Mesodermal cell (in vitro differentiated cells): ENCODE measurements around the gene OCLN.
"Not testable (repeated sequence)": the region's sequence is repeated elsewhere in the genome, so short reads cannot be mapped to it uniquely, and the experiment has no call there.

Experiments
- H3K27ac ChIP-seq: 2 replicates; pipeline ENCODE4 v1.7.0; 2013; ENCODE audit warnings: mild to moderate bottlenecking, low read depth, low read length, moderate library complexity; ENCODE audit not compliant: severe bottlenecking
- H3K36me3 ChIP-seq: 2 replicates; pipeline ENCODE4 v1.7.1; 2013; ENCODE audit warnings: mild to moderate bottlenecking, low read length, moderate library complexity; ENCODE audit not compliant: control insufficient read depth, insufficient read depth
- H3K4me1 ChIP-seq: one replicate; pipeline ENCODE4 v1.7.1; 2013; ENCODE audit warnings: mild to moderate bottlenecking, low read length; ENCODE audit not compliant: insufficient read depth, control insufficient read depth, poor library complexity, severe bottlenecking
- H3K4me3 ChIP-seq: 2 replicates; pipeline ENCODE4 v1.7.0; 2013; ENCODE audit warnings: low read length, control low read depth, mild to moderate bottlenecking; ENCODE audit not compliant: insufficient read depth, poor library complexity, severe bottlenecking; ENCODE audit errors: extremely low read depth
- H3K9me3 ChIP-seq: 2 replicates; pipeline ENCODE4 v1.7.1; 2013; ENCODE audit warnings: mild to moderate bottlenecking, low read length, moderate library complexity; ENCODE audit not compliant: control insufficient read depth
- WGBS, 2 experiments: methylation state at CpG; one replicate each; pipeline ENCODE4 v1.1.5; 2013; ENCODE audit warnings: missing lambda C conversion rate in 2 of 2; ENCODE audit not compliant: insufficient coverage in 2 of 2; 5-methylcytosine and 5-hydroxymethylcytosine counted together

Gene OCLN

DNA sequence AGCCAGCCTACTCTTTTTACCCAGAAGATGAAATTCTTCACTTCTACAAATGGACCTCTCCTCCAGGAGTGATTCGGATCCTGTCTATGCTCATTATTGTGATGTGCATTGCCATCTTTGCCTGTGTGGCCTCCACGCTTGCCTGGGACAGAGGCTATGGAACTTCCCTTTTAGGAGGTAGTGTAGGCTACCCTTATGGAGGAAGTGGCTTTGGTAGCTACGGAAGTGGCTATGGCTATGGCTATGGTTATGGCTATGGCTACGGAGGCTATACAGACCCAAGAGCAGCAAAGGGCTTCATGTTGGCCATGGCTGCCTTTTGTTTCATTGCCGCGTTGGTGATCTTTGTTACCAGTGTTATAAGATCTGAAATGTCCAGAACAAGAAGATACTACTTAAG, 16.6 kb downstream of the OCLN start:
- Histone ChIP-seq H3K4me1 (peaks cover 4% of the 10 kb centered on the region), H3K36me3 (peaks cover 9% of the 10 kb centered on the region), H3K4me3 (no peak overlapping the region), H3K9me3 (no peaks in the 10 kb centered on the region), H3K27ac (no peak overlapping the region)
- 92 to 98% methylated on average over 5 of the region's 6 CpGs for WGBS, 2 experiments

DNA sequence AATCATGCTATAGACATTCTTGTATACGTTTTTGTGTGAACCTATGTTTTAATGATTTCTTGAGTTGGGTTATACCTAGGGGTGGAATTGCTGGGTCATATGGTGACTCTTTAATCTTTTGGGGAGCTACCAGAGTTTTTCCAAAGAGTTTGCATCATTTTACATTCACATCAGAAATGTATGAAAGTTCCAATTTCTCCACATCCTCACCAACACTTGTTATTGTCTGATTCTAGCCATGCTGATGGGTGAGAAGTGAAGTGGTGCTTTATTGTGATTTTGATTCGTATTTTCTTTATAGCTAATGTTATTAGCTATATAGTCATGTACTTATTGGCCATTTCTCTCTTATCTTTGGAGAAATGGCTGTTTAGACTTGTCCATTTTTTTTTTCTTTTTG, 18.1 kb downstream of the OCLN start:
- Histone ChIP-seq H3K9me3 (no peaks in the 10 kb centered on the region), H3K36me3 (peaks cover 9% of the 10 kb centered on the region), H3K27ac (no peak overlapping the region), H3K4me1 (peaks cover 4% of the 10 kb centered on the region), H3K4me3 (no peak overlapping the region)
- no CpG with 5 or more reads among the region's 2 CpGs for WGBS, 2 experiments

DNA sequence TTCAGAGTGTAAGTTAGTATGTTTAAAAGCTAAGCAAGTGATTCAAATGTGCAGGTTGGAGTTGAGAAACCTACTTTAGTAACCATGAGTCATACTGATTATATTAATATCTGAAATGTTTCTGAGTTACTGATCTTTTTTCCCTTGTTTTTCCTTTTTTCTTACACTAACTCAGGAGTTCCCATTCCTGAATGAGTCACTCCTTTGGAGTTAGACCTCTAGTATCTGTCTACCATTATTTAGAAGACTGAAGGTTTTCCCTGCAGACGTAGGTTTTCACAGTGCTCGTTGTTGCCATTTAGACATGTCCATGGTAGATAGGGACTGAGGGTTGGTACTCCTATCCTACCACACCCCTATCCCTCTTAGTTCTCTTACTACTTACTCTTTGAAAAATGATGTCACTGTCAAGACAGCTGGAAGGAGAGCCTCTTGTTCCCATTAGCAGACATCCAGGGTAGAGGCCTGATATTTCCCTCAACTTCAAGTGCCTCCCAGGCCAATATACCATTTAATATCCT, 20.2 kb downstream of the OCLN start:
- no peak overlapping the region for H3K4me3 ChIP-seq
- no peak overlapping the region for H3K27ac ChIP-seq
- H3K36me3 ChIP-seq, result peaks cover 9% of the 10 kb centered on the region
- H3K9me3 ChIP-seq, result no peaks in the 10 kb centered on the region
- WGBS, 2 experiments, result no CpG with 5 or more reads among the region's 2 CpGs
- H3K4me1 ChIP-seq, result peaks cover 4% of the 10 kb centered on the region

DNA sequence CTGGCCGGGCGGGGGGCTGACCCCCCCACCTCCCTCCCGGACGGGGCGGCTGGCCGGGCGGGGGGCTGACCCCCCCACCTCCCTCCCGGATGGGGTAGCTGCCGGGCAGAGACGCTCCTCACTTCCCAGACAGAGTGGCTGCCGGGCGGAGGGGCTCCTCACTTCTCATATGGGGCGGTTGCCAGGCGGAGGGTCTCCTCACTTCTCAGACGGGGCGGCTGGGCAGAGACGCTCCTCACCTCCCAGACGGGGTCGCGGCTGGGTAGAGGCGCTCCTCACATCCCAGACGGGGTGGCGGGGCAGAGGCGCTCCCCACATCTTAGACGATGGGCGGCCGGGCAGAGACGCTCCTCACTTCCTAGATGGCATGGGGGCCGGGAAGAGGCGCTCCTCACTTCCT, 23.0 kb downstream of the OCLN start:
- H3K27ac ChIP-seq, H3K36me3 ChIP-seq, H3K4me1 ChIP-seq, H3K9me3 ChIP-seq, H3K4me3 ChIP-seq: not testable (repeated sequence)
- 96 to 100% methylated on average over 7 to 8 of the region's 30 CpGs for WGBS, 2 experiments

DNA sequence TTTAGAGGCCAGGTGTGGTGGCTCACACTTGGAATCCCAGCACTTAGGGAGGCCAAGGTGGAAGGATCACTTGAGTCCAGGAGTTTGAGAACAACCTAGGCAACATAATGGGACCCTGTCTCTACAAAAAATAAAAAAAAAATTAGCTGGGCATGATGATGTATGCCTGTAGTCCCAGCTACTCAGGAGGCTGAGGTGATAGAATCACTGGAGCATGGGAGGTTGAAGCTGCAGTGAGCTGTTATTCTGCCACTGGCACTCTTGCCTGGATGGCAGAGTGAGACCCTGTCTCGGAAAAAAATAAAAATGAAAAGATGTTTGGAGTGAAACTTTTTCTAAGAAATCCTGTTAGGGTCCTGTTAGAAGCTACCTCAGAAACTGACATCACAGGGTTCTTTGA, 24.2 kb downstream of the OCLN start:
- Histone ChIP-seq H3K36me3 (no peaks in the 10 kb centered on the region), H3K4me1 (peaks cover 4% of the 10 kb centered on the region)
- WGBS, 2 experiments, result 100% methylated on average over 1 of the region's 1 CpG

DNA sequence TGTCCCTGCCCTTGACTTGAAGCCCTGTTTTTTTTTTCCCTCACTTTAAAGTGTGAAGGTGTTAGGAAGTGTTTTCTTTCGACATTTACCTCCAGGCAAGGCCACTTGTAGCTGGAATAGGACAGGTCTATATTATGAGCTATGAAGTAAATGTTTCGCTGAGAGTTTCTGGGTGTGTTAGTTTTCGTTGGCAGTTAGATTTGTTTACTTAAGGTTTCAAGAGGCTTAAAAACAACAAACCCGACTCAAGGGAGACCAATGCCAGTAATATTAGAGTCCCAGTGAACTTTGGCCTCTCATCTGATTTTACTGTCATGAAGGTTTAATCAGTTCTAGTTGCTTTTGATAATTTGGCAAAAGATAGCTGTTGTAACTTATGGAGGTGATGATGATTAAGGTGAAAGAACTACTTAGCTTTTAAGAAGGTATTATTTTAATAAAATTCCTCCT, 25.2 kb downstream of the OCLN start:
- Histone ChIP-seq H3K4me3 (no peak overlapping the region), H3K36me3 (no peaks in the 10 kb centered on the region), H3K4me1 (peaks cover 4% of the 10 kb centered on the region), H3K9me3 (no peaks in the 10 kb centered on the region), H3K27ac (no peak overlapping the region)
- 96 to 100% methylated on average over 1 to 3 of the region's 4 CpGs for WGBS, 2 experiments

More for the DNA sequence above, 24.2 kb downstream of the OCLN start:
- no peak overlapping the region for H3K4me3 ChIP-seq
- H3K9me3 ChIP-seq, result no peaks in the 10 kb centered on the region
- no peak overlapping the region for H3K27ac ChIP-seq

DNA sequence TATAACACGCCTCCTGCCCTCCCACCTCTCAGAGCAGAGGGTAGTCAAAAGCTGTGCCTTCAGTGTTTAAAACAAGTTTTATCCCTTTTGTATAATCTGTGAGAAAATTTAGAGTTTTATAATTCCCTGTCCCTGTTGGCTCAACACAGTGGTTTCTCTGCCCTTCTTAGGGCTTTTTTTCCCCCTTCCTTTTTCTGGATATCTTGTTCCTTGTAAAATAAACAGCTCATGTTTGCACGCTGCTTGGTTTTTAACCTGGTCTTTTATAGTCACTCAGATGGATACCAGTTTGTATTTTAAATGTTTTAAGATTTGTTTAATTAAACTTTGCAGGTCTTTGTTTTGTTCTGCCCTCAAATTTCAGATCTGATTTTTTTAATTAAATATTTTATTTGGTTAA, 26.7 kb downstream of the OCLN start:
- H3K36me3 ChIP-seq, result no peaks in the 10 kb centered on the region
- H3K4me1 ChIP-seq, result no peaks in the 10 kb centered on the region
- no peaks in the 10 kb centered on the region for H3K9me3 ChIP-seq
- no peak overlapping the region for H3K4me3 ChIP-seq
- no CpG with 5 or more reads among the region's 2 CpGs for WGBS, 2 experiments
- no peak overlapping the region for H3K27ac ChIP-seq

DNA sequence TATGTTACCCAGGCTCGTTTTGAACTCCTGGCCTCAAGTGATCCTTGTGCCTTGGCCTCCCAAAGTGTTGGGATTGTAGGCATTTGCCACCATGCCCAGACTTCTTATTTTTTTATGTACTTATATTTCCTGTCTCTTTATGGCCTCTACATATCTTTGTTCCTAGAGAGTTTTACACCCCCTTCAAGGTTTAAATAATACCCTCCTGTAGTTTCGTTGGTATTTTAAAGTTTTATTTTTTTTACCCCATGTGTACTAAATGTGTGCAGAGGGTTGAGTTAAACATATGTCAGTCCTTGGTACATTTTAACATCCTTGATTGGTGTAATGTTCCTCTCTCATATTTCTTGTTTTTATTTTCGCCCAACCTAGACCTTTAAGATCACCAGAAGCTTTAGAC, 29.4 kb downstream of the OCLN start:
- WGBS, 2 experiments, result 100% methylated on average over 1 of the region's 3 CpGs; no CpG with 5 or more reads in 1 of the 2 experiments
- H3K4me3 ChIP-seq, result no peak overlapping the region
- no peaks in the 10 kb centered on the region for H3K9me3 ChIP-seq
- H3K27ac ChIP-seq, result no peak overlapping the region
- no peaks in the 10 kb centered on the region for H3K36me3 ChIP-seq
- no peaks in the 10 kb centered on the region for H3K4me1 ChIP-seq

DNA sequence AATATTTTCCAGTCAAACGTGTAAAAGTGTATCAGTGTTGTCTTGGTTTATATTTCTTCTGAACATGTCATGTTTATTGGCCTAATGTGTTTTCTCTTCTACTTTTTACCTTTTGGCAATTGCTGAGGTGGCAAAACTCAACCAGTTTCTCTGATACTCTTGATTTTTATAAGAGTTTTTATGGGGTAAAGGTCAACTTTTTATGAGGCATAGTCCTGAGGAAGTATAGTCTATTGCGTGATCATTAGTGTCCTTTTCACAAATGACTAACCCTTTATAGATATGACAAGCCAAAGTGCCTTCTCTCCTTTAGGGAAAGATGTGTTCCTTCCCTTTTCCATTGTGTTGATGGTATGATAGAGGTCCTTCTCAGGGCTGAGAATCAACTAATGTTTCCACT, 32.9 kb downstream of the OCLN start:
- Histone ChIP-seq H3K4me3 (no peak overlapping the region), H3K4me1 (no peaks in the 10 kb centered on the region), H3K9me3 (no peaks in the 10 kb centered on the region), H3K36me3 (no peaks in the 10 kb centered on the region), H3K27ac (no peak overlapping the region)
- WGBS, 2 experiments, result no CpG with 5 or more reads among the region's 2 CpGs

DNA sequence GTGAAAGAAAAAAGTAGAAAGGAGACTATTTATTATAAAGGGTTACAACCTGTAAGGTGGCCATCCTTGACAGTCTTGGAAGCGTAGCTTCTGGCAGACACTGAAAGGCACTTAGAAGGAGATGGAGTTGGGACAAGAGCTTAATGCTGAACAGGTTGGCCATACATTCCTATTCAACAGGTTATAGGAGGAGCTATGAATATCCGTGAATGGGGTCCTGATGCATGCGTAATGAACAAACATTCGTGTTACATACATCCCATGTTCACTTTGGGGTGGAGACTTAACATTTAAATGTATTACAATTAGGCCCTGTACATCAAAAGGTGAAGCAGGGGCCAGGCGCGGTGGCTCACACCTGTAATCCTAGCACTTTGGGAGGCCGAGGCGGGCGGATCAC, 34.1 kb downstream of the OCLN start:
- Histone ChIP-seq H3K4me1 (no peaks in the 10 kb centered on the region), H3K9me3 (no peaks in the 10 kb centered on the region), H3K4me3 (no peak overlapping the region), H3K36me3 (no peaks in the 10 kb centered on the region), H3K27ac (no peak overlapping the region)
- WGBS, 2 experiments, result 95 to 100% methylated on average over 3 to 6 of the region's 9 CpGs

DNA sequence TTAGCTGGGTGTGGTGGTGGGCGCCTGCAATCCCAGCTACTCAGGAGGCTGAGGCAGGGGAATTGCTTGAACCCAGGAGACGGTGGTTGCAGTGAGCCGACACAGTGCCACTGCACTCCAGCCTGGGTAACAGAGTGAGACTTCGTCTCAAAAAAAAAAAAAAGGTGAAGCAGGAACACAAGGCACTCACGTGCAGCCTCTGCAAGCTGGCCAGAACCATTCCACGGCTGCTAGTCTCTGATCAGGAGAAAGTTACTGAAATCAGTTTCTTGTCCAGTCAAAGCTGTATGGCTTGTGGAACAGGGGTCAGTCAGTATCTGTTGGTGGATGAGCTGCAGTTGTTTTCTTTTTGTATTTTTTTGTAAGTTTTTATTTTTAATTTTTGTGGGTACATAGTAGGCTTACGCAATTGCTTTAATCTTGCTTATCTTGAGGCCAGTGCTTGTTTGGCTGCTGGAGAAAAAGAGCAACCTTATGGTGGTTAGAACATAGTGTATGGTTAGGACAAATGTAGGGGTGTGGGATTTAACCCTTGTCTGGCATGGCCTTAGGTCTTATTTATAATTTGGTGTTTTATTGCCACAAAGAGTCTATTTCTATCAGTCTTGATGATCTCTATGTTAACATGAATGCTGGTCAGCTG, 34.7 kb downstream of the OCLN start:
- H3K4me1 ChIP-seq, result no peaks in the 10 kb centered on the region
- H3K4me3 ChIP-seq, result no peak overlapping the region
- 95% methylated on average over 6 to 7 of the region's 7 CpGs for WGBS, 2 experiments
- no peaks in the 10 kb centered on the region for H3K36me3 ChIP-seq
- H3K27ac ChIP-seq, result no peak overlapping the region
- H3K9me3 ChIP-seq, result no peaks in the 10 kb centered on the region
